IMR-90 (cell line): ENCODE data around the gene CFAP210. TPM values are rescaled to one million over a fixed set of nuclear protein-coding genes. Genes with fewer than 3 reads are reported as not detected.

Experiments used
- ATAC-seq: fragments of 200-7000 bp; cut with Tn5 transposase; 2 replicates; pipeline ENCODE4 v1.9.1; 2020; ENCODE audit warnings: low read depth, mild to moderate bottlenecking, moderate library complexity
- BruUV-seq: library from RNA; stranded (reverse); fragments of 400-500 nt; replicated peaks from 2 replicates; lab custom pipeline; 2021; lab: Mats Ljungman, UMichigan
- CTCF ChIA-PET: fragments of 300-600 bp; formaldehyde crosslinking; extraction: SDS; loops from one replicate; lab custom pipeline; 2021; ENCODE audit warnings: antibody characterized with exemption; lab: Yijun Ruan, JAX
- POLR2A ChIA-PET: fragments of 300-600 bp; sonication (Branson Sonifier 250); formaldehyde crosslinking; loops from one replicate; lab custom pipeline; 2022; ENCODE audit warnings: antibody characterized with exemption; ENCODE audit not compliant: unreplicated experiment; lab: Charles Lee
- DNase-seq: peaks from one replicate; pipeline ENCODE4 v3.0.0; 2013
- H2AFZ ChIP-seq: replicated peaks from 2 replicates; pipeline ENCODE3; 2013; ENCODE audit warnings: low read length, mild to moderate bottlenecking; ENCODE audit not compliant: poor library complexity
- H2AK5ac ChIP-seq: 2 replicates; pipeline ENCODE4 v1.6.1; 2013; ENCODE audit warnings: low read depth, low read length, inconsistent platforms
- H2AK9ac ChIP-seq: replicated peaks from 2 replicates; pipeline ENCODE3; 2013; ENCODE audit warnings: mild to moderate bottlenecking, low read depth, low read length, moderate library complexity; ENCODE audit not compliant: poor library complexity
- H2BK120ac ChIP-seq: 2 replicates; pipeline ENCODE4 v1.6.1; 2013; ENCODE audit warnings: low read depth, low read length, inconsistent platforms
- H2BK15ac ChIP-seq: 3 replicates; pipeline ENCODE4 v1.6.1; 2013; ENCODE audit warnings: low read depth, low read length, inconsistent platforms
- H2BK20ac ChIP-seq: 2 replicates; pipeline ENCODE4 v1.6.1; 2013; ENCODE audit warnings: low read depth, mild to moderate bottlenecking, inconsistent platforms, low read length, moderate library complexity
- H2BK5ac ChIP-seq: 2 replicates; pipeline ENCODE4 v1.6.1; 2013; ENCODE audit warnings: mild to moderate bottlenecking, low read depth, low read length, inconsistent platforms; ENCODE audit not compliant: poor library complexity, severe bottlenecking
- H3K14ac ChIP-seq: replicated peaks from 2 replicates; pipeline ENCODE4 v1.6.1; 2013; ENCODE audit warnings: low read depth, low read length, inconsistent platforms
- H3K18ac ChIP-seq: 2 replicates; pipeline ENCODE4 v1.6.1; 2013; ENCODE audit warnings: low read depth, low read length, control low read depth
- H3K23ac ChIP-seq: 2 replicates; pipeline ENCODE4 v1.6.1; 2013; ENCODE audit warnings: low read depth, low read length, inconsistent platforms
- H3K27ac ChIP-seq: 2 replicates; pipeline ENCODE4 v1.5.1; 2013; ENCODE audit warnings: mild to moderate bottlenecking, control low read depth, low read length; ENCODE audit not compliant: insufficient read depth
- H3K27me3 ChIP-seq: 2 replicates; pipeline ENCODE4 v1.6.1; 2013; ENCODE audit warnings: low read length; ENCODE audit not compliant: control insufficient read depth, insufficient read depth
- H3K36me3 ChIP-seq: 2 replicates; pipeline ENCODE4 v1.6.1; 2013; ENCODE audit warnings: low read length, mixed read lengths; ENCODE audit not compliant: control insufficient read depth, insufficient read depth
- H3K4ac ChIP-seq: 2 replicates; pipeline ENCODE4 v1.6.1; 2013; ENCODE audit warnings: low read depth, low read length, inconsistent platforms
- H3K4me1 ChIP-seq: 2 replicates; pipeline ENCODE4 v1.6.1; 2013; ENCODE audit warnings: low read length, mixed read lengths; ENCODE audit not compliant: control insufficient read depth, insufficient read depth
- H3K4me2 ChIP-seq: 2 replicates; pipeline ENCODE4 v1.6.1; 2013; ENCODE audit warnings: low read depth, mild to moderate bottlenecking, control low read depth, low read length, moderate library complexity
- H3K4me3 ChIP-seq: 2 replicates; pipeline ENCODE4 v1.5.1; 2013; ENCODE audit warnings: low read depth, mild to moderate bottlenecking, control low read depth, low read length, moderate library complexity; ENCODE audit not compliant: insufficient read depth
- H3K56ac ChIP-seq: 2 replicates; pipeline ENCODE4 v1.6.1; 2013; ENCODE audit warnings: low read length, inconsistent platforms; ENCODE audit not compliant: insufficient read depth; ENCODE audit errors: extremely low read depth
- H3K79me1 ChIP-seq, 2 experiments: 2 replicates each; pipeline ENCODE4 v1.6.1; 2013; ENCODE audit warnings: low read length in 2 of 2, inconsistent platforms in 1 of 2, low read depth in 1 of 2
- H3K9ac ChIP-seq: 2 replicates; pipeline ENCODE4 v1.6.1; 2013; ENCODE audit warnings: low read depth, low read length, control low read depth
- H3K9me1 ChIP-seq: 2 replicates; pipeline ENCODE4 v1.6.1; 2013; ENCODE audit warnings: low read length, inconsistent platforms; ENCODE audit not compliant: insufficient read depth
- H3K9me3 ChIP-seq: 2 replicates; pipeline ENCODE4 v1.6.1; 2013; ENCODE audit warnings: low read length; ENCODE audit not compliant: control insufficient read depth, insufficient read depth
- H4K20me1 ChIP-seq: 2 replicates; pipeline ENCODE4 v1.6.1; 2013; ENCODE audit warnings: low read length, inconsistent platforms; ENCODE audit not compliant: insufficient read depth
- H4K5ac ChIP-seq: 2 replicates; pipeline ENCODE4 v1.6.1; 2013; ENCODE audit warnings: mild to moderate bottlenecking, low read depth, low read length, control low read depth
- H4K8ac ChIP-seq, 2 experiments: 2 replicates each; pipeline ENCODE4 v1.6.1; 2013; ENCODE audit warnings: low read depth in 2 of 2, low read length in 2 of 2, control low read depth in 1 of 2, inconsistent platforms in 1 of 2
- H4K91ac ChIP-seq: 2 replicates; pipeline ENCODE4 v1.6.1; 2013; ENCODE audit warnings: low read depth, low read length, inconsistent platforms; ENCODE audit not compliant: insufficient read depth
- BHLHE40 ChIP-seq: fragments of 150-350 bp; IDR thresholded peaks from 2 replicates; pipeline ENCODE4 v1.6.1; 2016; ENCODE audit warnings: mild to moderate bottlenecking, low read depth, low read length
- CEBPB ChIP-seq: IDR thresholded peaks from 2 replicates; pipeline ENCODE4 v1.6.1; 2012; ENCODE audit warnings: low read depth, low read length, improper control_type of control experiment
- FOS ChIP-seq: fragments of 150-350 bp; IDR thresholded peaks from 2 replicates; pipeline ENCODE4 v1.6.1; 2016; ENCODE audit warnings: low read depth, low read length
- MAFK ChIP-seq: IDR thresholded peaks from 2 replicates; pipeline ENCODE4 v1.6.1; 2012; ENCODE audit warnings: low read depth, low read length, improper control_type of control experiment
- MAZ ChIP-seq: IDR thresholded peaks from 2 replicates; pipeline ENCODE4 v1.6.1; 2012; ENCODE audit warnings: low read depth, mild to moderate bottlenecking, low read length, improper control_type of control experiment, moderate library complexity, borderline replicate concordance
- MXI1 ChIP-seq: IDR thresholded peaks from 2 replicates; pipeline ENCODE4 v1.6.1; 2012; ENCODE audit warnings: low read depth, mild to moderate bottlenecking, low read length, moderate library complexity, borderline replicate concordance
- NFE2L2 ChIP-seq: fragments of 150-350 bp; IDR thresholded peaks from 2 replicates; pipeline ENCODE4 v1.6.1; 2016; ENCODE audit warnings: low read depth, mild to moderate bottlenecking, low read length
- POLR2A ChIP-seq: IDR thresholded peaks from 2 replicates; pipeline ENCODE4 v1.6.1; 2012; ENCODE audit warnings: mild to moderate bottlenecking, low read depth, low read length
- RCOR1 ChIP-seq: IDR thresholded peaks from 2 replicates; pipeline ENCODE4 v1.6.1; 2012; ENCODE audit warnings: mild to moderate bottlenecking, low read length, improper control_type of control experiment; ENCODE audit not compliant: insufficient replicate concordance
- RFX5 ChIP-seq: IDR thresholded peaks from 2 replicates; pipeline ENCODE4 v1.8.0; 2012; ENCODE audit warnings: low read depth, mild to moderate bottlenecking, low read length, moderate library complexity
- SMC3 ChIP-seq: fragments of 150-350 bp; IDR thresholded peaks from 2 replicates; pipeline ENCODE4 v1.6.1; 2016; ENCODE audit warnings: low read depth, mild to moderate bottlenecking, antibody characterized with exemption, low read length, moderate library complexity
- WGBS, 2 experiments: methylation state at CpG; one replicate each; pipeline versions ENCODE4 v1.1.5 to v1.1.7; 2013; ENCODE audit warnings: missing lambda C conversion rate in 2 of 2; ENCODE audit not compliant: insufficient read length in 1 of 2; ENCODE audit errors: extremely low coverage in 2 of 2; 5-methylcytosine and 5-hydroxymethylcytosine counted together
- dilution Hi-C: fragments of 300-500 bp; cut with HindIII; formaldehyde crosslinking; loops from one replicate; pipeline ENCODE4 v1.14.3; 2018; ENCODE audit warnings: low sequenced_read_pairs; ENCODE audit not compliant: unreplicated experiment
- in situ Hi-C: fragments of 300-500 bp; cut with MboI; formaldehyde crosslinking; loops from 3 replicates; pipeline ENCODE4 v1.14.3; 2019; ENCODE audit warnings: low sequenced_read_pairs, inconsistent platforms, mixed read lengths
- intact Hi-C: fragments of 100-400 bp; cut with micrococcal nuclease; formaldehyde crosslinking; loops from 2 replicates; pipeline ENCODE4 v1.10.0; 2022
- polyA plus RNA-seq, 3 experiments: library from polyadenylated mRNA; depleted of rRNA; stranded (reverse); fragments of >200 nt; gene quantifications; 2 replicates each; pipeline ENCODE4 v1.2.3, GENCODE V29; 2012; ENCODE audit warnings: low replicate concordance in 1 of 3
- total RNA-seq: library from RNA; depleted of rRNA; stranded (reverse); fragments of >200 nt; gene quantifications from 2 replicates; pipeline ENCODE4 v1.2.3, GENCODE V29; 2012
- TF ChIP-seq, protein P1 (sequence below): fragments of 150-350 bp; IDR thresholded peaks from 2 replicates; pipeline ENCODE4 v1.6.1; 2016; ENCODE audit warnings: low read depth, mild to moderate bottlenecking, low read length, moderate library complexity, borderline replicate concordance
- TF ChIP-seq, protein P2 (sequence below): conservative IDR thresholded peaks from 2 replicates; pipeline ENCODE4 v1.5.1; 2012; ENCODE audit warnings: mild to moderate bottlenecking, low read depth, low read length, improper control_type of control experiment
- TF ChIP-seq, protein P3 (sequence below): fragments of 150-350 bp; IDR thresholded peaks from 2 replicates; pipeline ENCODE4 v1.6.1; 2017; ENCODE audit warnings: mild to moderate bottlenecking, antibody characterized with exemption, low read length, low read depth

Gene CFAP210
- total and polyA plus RNA-seq, 2 of the 4 experiments (the other 2 are of a cell fraction) = not detected

DNA sequence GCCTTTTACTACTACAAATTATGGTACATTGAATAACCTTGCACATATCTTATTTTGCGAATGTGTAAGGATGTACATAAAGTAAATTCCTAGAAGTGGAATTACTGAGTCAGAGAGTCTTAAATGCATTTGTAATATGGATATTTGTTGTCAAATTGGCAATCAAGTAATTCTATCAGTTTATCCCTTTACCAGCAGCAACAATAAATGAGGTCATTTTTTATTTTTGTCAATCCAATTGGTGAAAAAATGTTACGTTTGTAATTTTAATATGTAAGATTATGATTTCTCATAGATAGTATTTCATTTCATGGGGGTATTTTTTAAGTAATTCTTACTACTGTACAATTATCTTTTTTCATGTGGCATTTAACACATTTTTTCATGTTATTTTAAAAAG is 95.2 kb downstream of the CFAP210 start:
- no CpG with 5 or more reads among the region's 2 CpGs for WGBS, 2 experiments
- no peak overlapping the region for H2BK20ac ChIP-seq
- peaks cover 3 to 28% of the 10 kb centered on the region in 2 experiments for H3K79me1 ChIP-seq
- no TSS peak for BruUV-seq
- no peak overlapping the region for H4K8ac ChIP-seq
- in situ Hi-C loops = no loop called here
- H3K4me3 ChIP-seq = no peak overlapping the region
- H3K4me2 ChIP-seq = no peak overlapping the region
- DNase-seq (no peak), ATAC-seq (no peak)
- no peak overlapping the region for H2AK9ac ChIP-seq
- intact Hi-C loops = no loop called here
- H3K9me1 ChIP-seq = 0 out of 2 replicates have a peak, but pooled peaks cover 3% of the 10 kb centered on the region
- H2AFZ ChIP-seq = no peak overlapping the region
- no peak overlapping the region for H4K5ac ChIP-seq
- H3K14ac ChIP-seq = no peak overlapping the region
- no peak for TF ChIP-seq SMC3
- no peak for TF ChIP-seq BHLHE40
- no peak for TF ChIP-seq MXI1
- no peak for TF ChIP-seq NFE2L2
- no peak for TF ChIP-seq MAFK
- no peak for TF ChIP-seq RFX5
- no peak for TF ChIP-seq MAZ
- TF ChIP-seq, protein P1, sequence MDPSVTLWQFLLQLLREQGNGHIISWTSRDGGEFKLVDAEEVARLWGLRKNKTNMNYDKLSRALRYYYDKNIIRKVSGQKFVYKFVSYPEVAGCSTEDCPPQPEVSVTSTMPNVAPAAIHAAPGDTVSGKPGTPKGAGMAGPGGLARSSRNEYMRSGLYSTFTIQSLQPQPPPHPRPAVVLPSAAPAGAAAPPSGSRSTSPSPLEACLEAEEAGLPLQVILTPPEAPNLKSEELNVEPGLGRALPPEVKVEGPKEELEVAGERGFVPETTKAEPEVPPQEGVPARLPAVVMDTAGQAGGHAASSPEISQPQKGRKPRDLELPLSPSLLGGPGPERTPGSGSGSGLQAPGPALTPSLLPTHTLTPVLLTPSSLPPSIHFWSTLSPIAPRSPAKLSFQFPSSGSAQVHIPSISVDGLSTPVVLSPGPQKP = no peak
- TF ChIP-seq CEBPB = no peak
- TF ChIP-seq, protein P2, sequence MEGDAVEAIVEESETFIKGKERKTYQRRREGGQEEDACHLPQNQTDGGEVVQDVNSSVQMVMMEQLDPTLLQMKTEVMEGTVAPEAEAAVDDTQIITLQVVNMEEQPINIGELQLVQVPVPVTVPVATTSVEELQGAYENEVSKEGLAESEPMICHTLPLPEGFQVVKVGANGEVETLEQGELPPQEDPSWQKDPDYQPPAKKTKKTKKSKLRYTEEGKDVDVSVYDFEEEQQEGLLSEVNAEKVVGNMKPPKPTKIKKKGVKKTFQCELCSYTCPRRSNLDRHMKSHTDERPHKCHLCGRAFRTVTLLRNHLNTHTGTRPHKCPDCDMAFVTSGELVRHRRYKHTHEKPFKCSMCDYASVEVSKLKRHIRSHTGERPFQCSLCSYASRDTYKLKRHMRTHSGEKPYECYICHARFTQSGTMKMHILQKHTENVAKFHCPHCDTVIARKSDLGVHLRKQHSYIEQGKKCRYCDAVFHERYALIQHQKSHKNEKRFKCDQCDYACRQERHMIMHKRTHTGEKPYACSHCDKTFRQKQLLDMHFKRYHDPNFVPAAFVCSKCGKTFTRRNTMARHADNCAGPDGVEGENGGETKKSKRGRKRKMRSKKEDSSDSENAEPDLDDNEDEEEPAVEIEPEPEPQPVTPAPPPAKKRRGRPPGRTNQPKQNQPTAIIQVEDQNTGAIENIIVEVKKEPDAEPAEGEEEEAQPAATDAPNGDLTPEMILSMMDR = no peak
- no peak for TF ChIP-seq FOS
- TF ChIP-seq RCOR1 = no peak
- TF ChIP-seq POLR2A = no peak
- TF ChIP-seq, protein P3, sequence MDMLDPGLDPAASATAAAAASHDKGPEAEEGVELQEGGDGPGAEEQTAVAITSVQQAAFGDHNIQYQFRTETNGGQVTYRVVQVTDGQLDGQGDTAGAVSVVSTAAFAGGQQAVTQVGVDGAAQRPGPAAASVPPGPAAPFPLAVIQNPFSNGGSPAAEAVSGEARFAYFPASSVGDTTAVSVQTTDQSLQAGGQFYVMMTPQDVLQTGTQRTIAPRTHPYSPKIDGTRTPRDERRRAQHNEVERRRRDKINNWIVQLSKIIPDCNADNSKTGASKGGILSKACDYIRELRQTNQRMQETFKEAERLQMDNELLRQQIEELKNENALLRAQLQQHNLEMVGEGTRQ = no peak
- H4K91ac ChIP-seq = no peak overlapping the region
- no peaks in the 10 kb centered on the region for H3K9me3 ChIP-seq
- no peak overlapping the region for H2BK120ac ChIP-seq
- H3K9ac ChIP-seq = no peak overlapping the region
- no peak overlapping the region for H2AK5ac ChIP-seq
- no peak overlapping the region for H3K56ac ChIP-seq
- no peak overlapping the region for H2BK15ac ChIP-seq
- no peaks in the 10 kb centered on the region for H3K4me1 ChIP-seq
- peaks cover 27% of the 10 kb centered on the region for H4K20me1 ChIP-seq
- ChIA-PET POLR2A (no interaction called here), CTCF (no interaction called here)
- H3K18ac ChIP-seq = no peak overlapping the region
- H2BK5ac ChIP-seq = no peak overlapping the region
- H3K27me3 ChIP-seq = no peaks in the 10 kb centered on the region
- H3K4ac ChIP-seq = no peak overlapping the region
- H3K27ac ChIP-seq = no peak overlapping the region
- no peak overlapping the region for H3K23ac ChIP-seq
- H3K36me3 ChIP-seq = no peaks in the 10 kb centered on the region
- dilution Hi-C loops = no loop called here
